ENCODE results near the gene PRXL2B.

DNA sequence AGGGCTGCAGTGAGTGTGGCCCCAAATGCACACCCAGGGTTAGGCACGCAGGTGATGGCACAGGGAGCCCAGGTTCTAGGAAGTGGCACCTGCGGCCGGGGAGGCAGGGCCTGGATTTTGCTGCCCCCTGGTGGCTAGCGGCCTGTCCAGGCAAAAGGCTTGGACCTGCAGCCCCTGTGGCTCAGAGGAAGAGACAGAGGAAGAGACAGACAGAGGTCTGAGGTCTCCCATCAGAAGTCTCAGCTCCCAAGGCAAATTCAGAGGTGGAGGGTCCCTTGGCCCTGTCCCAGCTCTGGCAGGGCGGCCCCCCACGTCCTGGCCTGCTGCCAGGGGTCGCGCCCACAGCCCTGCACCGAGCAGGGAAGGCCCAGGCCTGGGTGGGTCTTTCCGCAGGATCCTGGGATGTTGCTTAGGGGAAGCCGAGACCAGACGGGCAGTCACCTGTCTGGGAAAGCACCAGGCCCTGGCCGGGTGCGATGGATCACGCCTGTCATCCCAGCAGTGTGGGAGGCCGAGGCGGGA is 38.4 kb upstream of the PRXL2B start:
- TF ChIP-seq, protein P1, sequence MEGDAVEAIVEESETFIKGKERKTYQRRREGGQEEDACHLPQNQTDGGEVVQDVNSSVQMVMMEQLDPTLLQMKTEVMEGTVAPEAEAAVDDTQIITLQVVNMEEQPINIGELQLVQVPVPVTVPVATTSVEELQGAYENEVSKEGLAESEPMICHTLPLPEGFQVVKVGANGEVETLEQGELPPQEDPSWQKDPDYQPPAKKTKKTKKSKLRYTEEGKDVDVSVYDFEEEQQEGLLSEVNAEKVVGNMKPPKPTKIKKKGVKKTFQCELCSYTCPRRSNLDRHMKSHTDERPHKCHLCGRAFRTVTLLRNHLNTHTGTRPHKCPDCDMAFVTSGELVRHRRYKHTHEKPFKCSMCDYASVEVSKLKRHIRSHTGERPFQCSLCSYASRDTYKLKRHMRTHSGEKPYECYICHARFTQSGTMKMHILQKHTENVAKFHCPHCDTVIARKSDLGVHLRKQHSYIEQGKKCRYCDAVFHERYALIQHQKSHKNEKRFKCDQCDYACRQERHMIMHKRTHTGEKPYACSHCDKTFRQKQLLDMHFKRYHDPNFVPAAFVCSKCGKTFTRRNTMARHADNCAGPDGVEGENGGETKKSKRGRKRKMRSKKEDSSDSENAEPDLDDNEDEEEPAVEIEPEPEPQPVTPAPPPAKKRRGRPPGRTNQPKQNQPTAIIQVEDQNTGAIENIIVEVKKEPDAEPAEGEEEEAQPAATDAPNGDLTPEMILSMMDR (IDR thresholded peaks at IDR 0.05): peak; percentile 93 to 96 (median 94)
- no peak for TF ChIP-seq POLR2A (IDR thresholded peaks at IDR 0.05)
